AG04450 (cell line): ENCODE measurements around the gene OR2T11. TPM values are rescaled to one million over a fixed set of nuclear protein-coding genes. Genes with fewer than 3 reads are reported as not detected.

ENCODE experiments used
- CTCF ChIA-PET: fragments of 300-600, 350-600 bp; formaldehyde crosslinking; extraction: SDS; loops from one replicate; lab custom pipeline; 2022; ENCODE audit warnings: antibody characterized with exemption, inconsistent platforms; lab: Charles Lee
- POLR2A ChIA-PET: fragments of 350-600 bp; formaldehyde crosslinking; extraction: SDS; loops from one replicate; lab custom pipeline; 2021; ENCODE audit warnings: antibody characterized with exemption, inconsistent platforms; lab: Yijun Ruan, JAX
- DNase-seq: peaks from one replicate; pipeline ENCODE4 v3.0.0-alpha.2; 2011; ENCODE audit warnings: low read depth, low spot score
- H3K27ac ChIP-seq: one replicate; pipeline ENCODE4 v1.5.1; 2012; ENCODE audit warnings: low read depth, low read length, control low read depth
- H3K27me3 ChIP-seq: one replicate; pipeline ENCODE4 v1.6.0; 2012; ENCODE audit warnings: low read length; ENCODE audit not compliant: control insufficient read depth, insufficient read depth
- H3K4me3 ChIP-seq: 2 replicates; pipeline ENCODE4 v1.5.1; 2011; ENCODE audit warnings: mild to moderate bottlenecking, low read depth, low read length, control low read depth
- H3K9me3 ChIP-seq: 2 replicates; pipeline ENCODE4 v1.5.1; 2012; ENCODE audit warnings: low read length; ENCODE audit not compliant: control insufficient read depth, insufficient read depth
- polyA plus RNA-seq: library from polyadenylated mRNA; depleted of rRNA; stranded (reverse); fragments of >200 nt; gene quantifications from 2 replicates; pipeline ENCODE4 v1.2.3, GENCODE V29; 2011
- TF ChIP-seq, protein P1 (sequence below): IDR thresholded peaks from 2 replicates; pipeline ENCODE4 v1.5.1; 2011; ENCODE audit warnings: low read depth, low read length, control low read depth, inconsistent platforms

OR2T11 gene
- polyA plus RNA-seq, 1 experiment = not detected

- Histone ChIP-seq H3K4me3 (no peak overlapping the region), H3K9me3 (peaks cover 3% of the 10 kb centered on the region), H3K27ac (no peak overlapping the region), H3K27me3 (no peaks in the 10 kb centered on the region)
- POLR2A ChIA-PET = no interaction called here
- no peak for DNase-seq
- TF ChIP-seq, protein P1, sequence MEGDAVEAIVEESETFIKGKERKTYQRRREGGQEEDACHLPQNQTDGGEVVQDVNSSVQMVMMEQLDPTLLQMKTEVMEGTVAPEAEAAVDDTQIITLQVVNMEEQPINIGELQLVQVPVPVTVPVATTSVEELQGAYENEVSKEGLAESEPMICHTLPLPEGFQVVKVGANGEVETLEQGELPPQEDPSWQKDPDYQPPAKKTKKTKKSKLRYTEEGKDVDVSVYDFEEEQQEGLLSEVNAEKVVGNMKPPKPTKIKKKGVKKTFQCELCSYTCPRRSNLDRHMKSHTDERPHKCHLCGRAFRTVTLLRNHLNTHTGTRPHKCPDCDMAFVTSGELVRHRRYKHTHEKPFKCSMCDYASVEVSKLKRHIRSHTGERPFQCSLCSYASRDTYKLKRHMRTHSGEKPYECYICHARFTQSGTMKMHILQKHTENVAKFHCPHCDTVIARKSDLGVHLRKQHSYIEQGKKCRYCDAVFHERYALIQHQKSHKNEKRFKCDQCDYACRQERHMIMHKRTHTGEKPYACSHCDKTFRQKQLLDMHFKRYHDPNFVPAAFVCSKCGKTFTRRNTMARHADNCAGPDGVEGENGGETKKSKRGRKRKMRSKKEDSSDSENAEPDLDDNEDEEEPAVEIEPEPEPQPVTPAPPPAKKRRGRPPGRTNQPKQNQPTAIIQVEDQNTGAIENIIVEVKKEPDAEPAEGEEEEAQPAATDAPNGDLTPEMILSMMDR = no peak
- CTCF ChIA-PET = no interaction called here
Measured at GRCh38 chr1:248625971-248626370, 8.9 kb downstream of the OR2T11 start.

- no peaks in the 10 kb centered on the region for H3K27me3 ChIP-seq
- DNase-seq = no peak
- POLR2A ChIA-PET = no interaction called here
- TF ChIP-seq, protein P1 = no peak
- CTCF ChIA-PET = no interaction called here
- H3K4me3 ChIP-seq = no peak overlapping the region
- peaks cover 3% of the 10 kb centered on the region for H3K9me3 ChIP-seq
- H3K27ac ChIP-seq = no peak overlapping the region
Measured at GRCh38 chr1:248625166-248625565, 9.7 kb downstream of the OR2T11 start.

DNA sequence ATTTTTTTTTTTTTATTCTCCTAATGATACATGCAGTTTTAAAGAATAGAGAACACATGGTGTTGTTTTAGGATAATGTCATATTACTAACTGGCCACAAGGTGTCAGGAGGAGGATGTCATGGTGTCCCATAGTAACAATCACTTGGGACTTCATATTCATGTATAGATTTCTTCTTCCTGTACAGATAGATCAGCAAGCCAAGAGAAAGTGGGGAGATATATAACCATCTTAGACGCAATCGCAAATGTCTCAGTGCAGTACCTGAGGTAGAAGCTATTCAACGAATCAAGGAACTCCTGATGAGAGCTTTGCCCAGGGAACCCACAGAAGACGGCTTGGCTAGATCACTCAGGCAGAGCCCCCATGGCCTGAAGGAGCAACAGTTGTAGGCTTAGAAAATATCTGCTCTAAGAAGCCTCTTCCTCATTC is 12.3 kb downstream of the OR2T11 start:
- POLR2A ChIA-PET = no interaction called here
- TF ChIP-seq, protein P1 = peak; percentile 10; the same call in 1 of the 2 replicates
- no peak for DNase-seq
- Histone ChIP-seq H3K27ac (no peak overlapping the region), H3K9me3 (no peaks in the 10 kb centered on the region), H3K4me3 (no peak overlapping the region), H3K27me3 (no peaks in the 10 kb centered on the region)
- CTCF ChIA-PET = no interaction called here

DNA sequence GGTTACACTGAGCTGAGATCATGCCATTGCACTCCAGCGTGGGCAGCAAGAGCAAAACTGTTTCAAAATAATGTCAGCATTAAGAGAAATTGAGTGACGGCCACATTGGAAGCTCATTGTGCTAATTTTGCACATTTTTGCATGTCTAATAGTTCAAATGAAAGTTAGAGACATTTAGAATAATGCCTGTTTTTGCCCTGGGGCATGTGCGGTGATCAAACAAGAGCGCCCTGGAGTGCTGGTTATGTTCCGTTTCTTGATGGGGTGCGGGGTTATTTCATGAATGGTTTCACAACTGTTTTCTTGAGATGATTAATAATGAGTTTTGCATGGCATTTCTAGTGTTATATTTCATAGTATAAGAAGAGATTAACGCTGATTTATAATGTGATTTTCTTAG is 13.1 kb downstream of the OR2T11 start:
- TF ChIP-seq, protein P1 = no peak
- CTCF ChIA-PET = interaction anchor here (1.1 kb wide), 1 partner anchor 184 kb away, joined by 4 read pairs; no protein-coding TSS in a partner anchor
- no peak overlapping the region for H3K4me3 ChIP-seq
- no peaks in the 10 kb centered on the region for H3K9me3 ChIP-seq
- no peaks in the 10 kb centered on the region for H3K27me3 ChIP-seq
- no peak overlapping the region for H3K27ac ChIP-seq
- no peak for DNase-seq
- POLR2A ChIA-PET = no interaction called here

DNA sequence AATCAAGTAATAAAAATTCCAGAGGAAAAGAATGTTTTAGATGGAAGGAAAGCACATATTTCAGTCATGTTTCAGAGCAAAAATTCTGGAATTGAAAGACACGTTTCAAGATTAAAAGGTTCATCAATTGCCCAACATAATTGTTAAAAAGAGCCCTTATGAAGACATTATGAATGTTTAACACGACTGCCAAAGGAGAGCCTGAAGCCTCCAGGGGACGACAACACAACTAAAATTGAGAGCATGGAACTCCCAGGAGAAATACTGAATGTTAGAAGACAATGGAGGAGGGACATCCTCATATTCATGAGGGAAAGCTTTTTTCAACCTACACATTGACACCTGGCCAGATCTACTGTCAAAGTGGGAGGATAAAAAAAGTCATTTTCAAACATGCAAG is 16.0 kb downstream of the OR2T11 start:
- CTCF ChIA-PET = no interaction called here
- no peak overlapping the region for H3K4me3 ChIP-seq
- TF ChIP-seq, protein P1 = peak; percentile 22; the same call in 1 of the 2 replicates
- POLR2A ChIA-PET = no interaction called here
- no peaks in the 10 kb centered on the region for H3K27me3 ChIP-seq
- DNase-seq = no peak
- H3K9me3 ChIP-seq = no peaks in the 10 kb centered on the region
- no peak overlapping the region for H3K27ac ChIP-seq
